Dendritic cell treated with granulocyte-macrophage colony-stimulating factor and Interleukin-4, amounts not matched to agents 40 ng/mL and 50 ng/mL, for 4 days (primary cell): ENCODE results near the gene JUNB.

Experiments
- H3K27ac Mint-ChIP-seq: one replicate; pipeline ENCODE4 v1.8.0; 2022; ENCODE audit warnings: mild to moderate bottlenecking, mixed read lengths
- H3K27me3 Mint-ChIP-seq: one replicate; pipeline ENCODE4 v1.8.0; 2022; ENCODE audit warnings: mild to moderate bottlenecking, mixed read lengths
- H3K36me3 Mint-ChIP-seq: one replicate; pipeline ENCODE4 v1.8.0; 2022; ENCODE audit warnings: low read depth, mixed read lengths
- H3K4me1 Mint-ChIP-seq: one replicate; pipeline ENCODE4 v1.8.0; 2022; ENCODE audit warnings: low read depth, mixed read lengths
- H3K4me3 Mint-ChIP-seq: one replicate; pipeline ENCODE4 v1.8.0; 2022; ENCODE audit warnings: mild to moderate bottlenecking, moderate library complexity, mixed read lengths
- H3K9me3 Mint-ChIP-seq: one replicate; pipeline ENCODE4 v1.8.0; 2022; ENCODE audit warnings: mixed read lengths
- intact Hi-C: fragments of 100-400 bp; cut with micrococcal nuclease; formaldehyde crosslinking; loops from one replicate; pipeline ENCODE4 v1.15.0; 2022

JUNB gene

DNA sequence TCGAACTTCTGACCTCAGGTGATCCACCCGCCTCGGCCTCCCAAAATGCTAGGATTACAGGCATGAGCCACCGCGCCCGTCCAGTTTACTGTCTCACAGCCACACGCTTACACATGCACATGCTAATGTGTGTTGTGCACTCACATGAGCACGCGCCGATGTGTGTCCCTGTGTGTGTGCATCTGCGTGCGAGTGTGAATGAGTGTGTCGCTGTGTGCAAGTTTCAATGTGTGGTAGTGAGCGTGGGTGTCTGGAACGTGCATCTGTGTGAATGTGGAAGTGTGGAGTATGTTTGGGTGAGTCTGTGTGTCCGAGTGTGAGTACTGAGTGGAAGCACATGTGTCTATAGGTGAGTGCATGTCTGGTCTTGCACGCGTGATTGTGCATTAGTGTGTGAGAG lies 51.2 kb downstream of the JUNB start:
- intact Hi-C loops, result no loop called here
- peaks cover 76% of the 10 kb centered on the region for H3K27me3 Mint-ChIP-seq
- peaks cover 35% of the 10 kb centered on the region for H3K4me1 Mint-ChIP-seq
- H3K4me3 Mint-ChIP-seq, result no peak overlapping the region
- H3K9me3 Mint-ChIP-seq, result no peaks in the 10 kb centered on the region
- no peak overlapping the region for H3K27ac Mint-ChIP-seq
- no peaks in the 10 kb centered on the region for H3K36me3 Mint-ChIP-seq
